Glutamatergic neuron (in vitro differentiated cells): ENCODE measurements around the gene ADRM1. TPM values are rescaled to one million over a fixed set of nuclear protein-coding genes. Genes with fewer than 3 reads are reported as not detected.

Experiments
- DNase-seq: peaks from one replicate; pipeline ENCODE4 v3.0.0; 2022
- H3K27ac Mint-ChIP-seq: one replicate; pipeline ENCODE4 v1.8.0; 2020; ENCODE audit warnings: mild to moderate bottlenecking, mixed read lengths, inconsistent platforms; ENCODE audit not compliant: unreplicated experiment
- H3K27me3 Mint-ChIP-seq: one replicate; pipeline ENCODE4 v1.8.0; 2020; ENCODE audit warnings: mild to moderate bottlenecking, moderate library complexity, mixed read lengths, inconsistent platforms; ENCODE audit not compliant: unreplicated experiment
- H3K36me3 Mint-ChIP-seq: one replicate; pipeline ENCODE4 v1.8.0; 2020; ENCODE audit warnings: mild to moderate bottlenecking, mixed read lengths, inconsistent platforms; ENCODE audit not compliant: unreplicated experiment
- H3K4me1 Mint-ChIP-seq: one replicate; pipeline ENCODE4 v1.8.0; 2020; ENCODE audit warnings: mild to moderate bottlenecking, low read depth, mixed read lengths, inconsistent platforms; ENCODE audit not compliant: unreplicated experiment
- H3K4me3 Mint-ChIP-seq: one replicate; pipeline ENCODE4 v1.8.0; 2020; ENCODE audit warnings: mild to moderate bottlenecking, mixed read lengths, inconsistent platforms; ENCODE audit not compliant: unreplicated experiment
- H3K9me3 Mint-ChIP-seq: one replicate; pipeline ENCODE4 v1.8.0; 2020; ENCODE audit warnings: mild to moderate bottlenecking, moderate library complexity, mixed read lengths, inconsistent platforms; ENCODE audit not compliant: unreplicated experiment
- CTCF ChIP-seq: fragments of 200-600 bp; sonication (generic); IDR thresholded peaks from one replicate; pipeline ENCODE4 v1.5.0; 2021; ENCODE audit not compliant: partially characterized antibody, unreplicated experiment
- microRNA-seq: library from miRNA; unstranded; fragments of <30 nt; microRNA quantifications from one replicate; pipeline ENCODE4, GENCODE V29; 2020; ENCODE audit not compliant: unreplicated experiment
- total RNA-seq: library from RNA; stranded (reverse); fragmentation: NEBNext Ultra II Directional; extraction: Animal tissue kit (Norgen Biotek cat#: 25700); gene quantifications from one replicate; pipeline ENCODE4 v1.2.1, GENCODE V29; 2021; ENCODE audit not compliant: unreplicated experiment

Gene ADRM1
- total RNA-seq, 1 donor from 2014 or later: 74.8 TPM

GRCh38 chr20:62355878-62356588, 53.2 kb downstream of the ADRM1 start:
- H3K9me3 Mint-ChIP-seq: peaks cover 8% of the 10 kb centered on the region
- H3K27me3 Mint-ChIP-seq: peaks cover 10% of the 10 kb centered on the region
- H3K4me3 Mint-ChIP-seq: peak overlapping the region; percentile 57
- peak overlapping the region; percentile 98 for H3K27ac Mint-ChIP-seq
- no peak for TF ChIP-seq CTCF
- H3K36me3 Mint-ChIP-seq: no peaks in the 10 kb centered on the region
- peak; percentile 91 for DNase-seq
- peaks cover 8% of the 10 kb centered on the region for H3K4me1 Mint-ChIP-seq

GRCh38 chr20:62356589-62357186, 53.9 kb downstream of the ADRM1 start:
- no peak overlapping the region for H3K4me3 Mint-ChIP-seq
- H3K36me3 Mint-ChIP-seq: no peaks in the 10 kb centered on the region
- H3K4me1 Mint-ChIP-seq: peaks cover 8% of the 10 kb centered on the region
- peak overlapping the region; percentile 59 for H3K27ac Mint-ChIP-seq
- H3K27me3 Mint-ChIP-seq: peaks cover 10% of the 10 kb centered on the region
- peak; percentile 27 for DNase-seq
- peaks cover 8% of the 10 kb centered on the region for H3K9me3 Mint-ChIP-seq
- TF ChIP-seq CTCF: no peak

- H3K9me3 Mint-ChIP-seq: peaks cover 8% of the 10 kb centered on the region
- no peak for TF ChIP-seq CTCF
- H3K27ac Mint-ChIP-seq: no peak overlapping the region
- peak; percentile 31 for DNase-seq
- peak overlapping the region; percentile 46 for H3K4me3 Mint-ChIP-seq
- H3K27me3 Mint-ChIP-seq: peaks cover 10% of the 10 kb centered on the region
- no peaks in the 10 kb centered on the region for H3K36me3 Mint-ChIP-seq
- peaks cover 8% of the 10 kb centered on the region for H3K4me1 Mint-ChIP-seq
Observed at GRCh38 chr20:62357187-62357667, 54.4 kb downstream of the ADRM1 start.

GRCh38 chr20:62357681-62358080, 54.9 kb downstream of the ADRM1 start:
- H3K4me3 Mint-ChIP-seq: peak overlapping the region; percentile 46
- no peak for TF ChIP-seq CTCF
- peaks cover 8% of the 10 kb centered on the region for H3K27me3 Mint-ChIP-seq
- H3K36me3 Mint-ChIP-seq: no peaks in the 10 kb centered on the region
- peaks cover 10% of the 10 kb centered on the region for H3K4me1 Mint-ChIP-seq
- H3K9me3 Mint-ChIP-seq: peaks cover 10% of the 10 kb centered on the region
- H3K27ac Mint-ChIP-seq: no peak overlapping the region
- peak; percentile 61 for DNase-seq

Small RNAs within 50 kb of the gene (microRNA-seq; reads per million reads assigned to microRNA genes)
- gene MIR4758: 10.1 reads per million, percentile 48 among the genes with 10 or more reads in this experiment

Other genes with a start within 250 kb of the ADRM1 start
- 20.0 TPM for gene TAF4, start 237.1 kb upstream of the ADRM1 start, total RNA-seq
- gene LSM14B, start 180.5 kb upstream of the ADRM1 start, total RNA-seq: 73.6 TPM
- 289 TPM for gene PSMA7, start 159.6 kb upstream of the ADRM1 start, total RNA-seq
- gene SS18L1, start 159.2 kb upstream of the ADRM1 start, total RNA-seq: 50.4 TPM
- 27.1 TPM for gene MTG2, start 120.0 kb upstream of the ADRM1 start, total RNA-seq
- 13.7 TPM for gene HRH3, start 82.7 kb upstream of the ADRM1 start, total RNA-seq
- 42.6 TPM for gene OSBPL2, start 64.5 kb upstream of the ADRM1 start, total RNA-seq
- gene LAMA5, start 64.3 kb downstream of the ADRM1 start, total RNA-seq: 724 TPM
- 829 TPM for gene RPS21, start 84.1 kb downstream of the ADRM1 start, total RNA-seq
- gene CABLES2, start 104.3 kb downstream of the ADRM1 start, total RNA-seq: 25.3 TPM
- gene RBBP8NL, start 124.5 kb downstream of the ADRM1 start, total RNA-seq: not detected
- 1.3 TPM for gene GATA5, start 173.0 kb downstream of the ADRM1 start, total RNA-seq